Jurkat, Clone E6-1 (cell line): Measurements from ENCODE around the gene PPP4R4.
"Not testable (repeated sequence)": the region's sequence is repeated elsewhere in the genome, so short reads cannot be mapped to it uniquely, and the experiment has no call there.

Experiments used
- DNase-seq: peaks from one replicate; pipeline ENCODE4 v3.0.0-alpha.2; 2011; ENCODE audit warnings: low read depth, low spot score
- H3K4me3 ChIP-seq: 2 replicates; pipeline ENCODE4 v1.5.1; 2011; ENCODE audit warnings: mild to moderate bottlenecking, low read length, control low read depth, moderate library complexity

Gene PPP4R4

DNA sequence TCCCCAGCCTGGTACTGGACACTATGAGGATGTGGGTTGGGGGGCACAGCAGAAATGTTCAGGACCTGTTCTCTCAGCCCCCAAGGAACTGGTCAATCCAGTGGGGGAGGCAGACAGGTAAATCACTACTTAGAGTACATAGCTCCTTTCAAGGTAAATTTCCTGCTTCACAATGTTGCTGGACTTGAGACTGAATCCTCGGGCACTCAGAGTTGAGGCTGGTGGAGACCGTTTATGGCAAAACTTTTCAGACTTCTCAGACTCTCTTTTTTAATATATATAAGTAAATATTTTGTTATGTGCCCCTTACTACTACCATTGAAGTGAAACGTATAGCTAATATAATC, 119.4 kb downstream of the PPP4R4 start:
- H3K4me3 ChIP-seq = no peak overlapping the region
- no peak for DNase-seq

- H3K4me3 ChIP-seq = no peak overlapping the region
- no peak for DNase-seq
Measured at GRCh38 chr14:94295360-94296180, 121.4 kb downstream of the PPP4R4 start.

DNA sequence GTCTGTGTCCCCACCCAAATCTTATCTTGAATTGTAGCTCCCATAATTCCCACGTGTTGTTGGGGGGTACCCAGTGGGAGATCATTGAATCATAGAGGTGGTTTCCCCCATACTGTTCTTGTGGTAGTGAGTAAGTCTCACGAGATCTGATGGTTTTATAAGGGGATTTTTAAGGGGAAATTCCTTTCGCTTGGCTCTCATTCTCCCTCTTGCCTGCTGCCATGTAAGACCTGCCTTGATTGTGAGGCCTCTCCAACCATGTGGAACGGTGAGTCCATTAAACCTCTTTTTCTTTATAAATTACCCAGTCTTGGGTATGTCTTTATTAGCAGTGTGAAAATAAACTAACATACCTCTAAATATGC, 122.0 kb downstream of the PPP4R4 start:
- not testable (repeated sequence) for H3K4me3 ChIP-seq, DNase-seq

DNA sequence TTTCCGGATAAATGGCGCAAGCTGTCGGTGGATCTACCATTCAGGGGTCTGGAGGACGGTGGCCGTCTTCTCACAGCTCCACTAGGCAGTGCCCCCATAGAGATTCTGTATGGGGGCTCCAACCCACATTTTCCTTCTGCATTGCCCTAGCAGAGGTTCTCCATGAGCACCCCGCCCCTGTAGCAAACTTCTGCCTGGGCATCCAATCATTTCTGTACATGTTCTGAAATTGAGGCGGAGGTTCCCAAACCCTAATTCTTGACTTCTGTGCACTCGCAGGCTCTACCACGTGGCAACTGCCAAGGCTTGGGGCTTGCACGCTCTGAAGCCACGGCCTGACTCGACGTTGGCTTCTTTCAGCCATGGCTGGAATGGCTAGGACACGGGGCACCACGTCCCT, 124.0 kb downstream of the PPP4R4 start:
- DNase-seq = no peak
- no peak overlapping the region for H3K4me3 ChIP-seq

DNA sequence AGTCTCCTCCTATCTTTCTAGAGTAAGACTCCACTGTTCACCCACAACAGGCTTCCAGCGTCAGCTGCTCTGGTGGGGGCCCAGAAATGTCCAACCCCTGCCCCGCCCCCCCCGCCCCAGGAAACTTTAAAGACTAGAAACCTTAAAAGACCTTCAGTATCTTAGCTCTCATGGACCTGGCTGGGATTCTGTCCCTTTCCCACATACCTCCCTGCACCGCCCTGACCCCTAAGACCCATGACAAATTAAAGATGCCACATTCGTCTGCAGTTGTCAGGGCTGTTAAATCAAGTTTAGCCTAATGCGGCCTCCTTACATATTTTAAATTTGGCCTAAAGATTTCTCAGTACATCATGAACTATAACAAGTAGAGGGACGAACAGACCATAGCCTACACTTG, 129.0 kb downstream of the PPP4R4 start:
- H3K4me3 ChIP-seq = no peak overlapping the region
- no peak for DNase-seq

DNA sequence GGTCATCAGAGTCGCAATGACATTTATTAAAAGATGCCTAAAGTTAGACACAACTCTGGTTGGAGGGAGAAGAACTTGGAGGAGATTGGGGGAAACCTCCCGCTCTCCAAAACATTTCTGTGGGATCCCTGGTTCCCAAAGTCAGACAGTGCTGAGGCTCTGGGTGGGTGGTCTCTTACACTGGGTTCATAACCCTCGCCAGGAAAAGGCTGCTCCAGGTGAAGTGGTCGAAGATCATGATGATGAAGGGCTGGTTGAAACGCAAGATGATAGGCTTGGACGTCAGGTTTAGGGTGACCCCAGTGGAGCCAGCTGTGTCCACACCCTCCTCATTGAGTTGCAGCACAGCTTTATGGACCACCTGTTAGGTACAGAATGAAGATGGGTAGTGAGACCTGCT, 130.1 kb downstream of the PPP4R4 start:
- no peak for DNase-seq
- H3K4me3 ChIP-seq = no peak overlapping the region

GRCh38 chr14:94305620-94306019, 131.5 kb downstream of the PPP4R4 start:
- H3K4me3 ChIP-seq = no peak overlapping the region
- DNase-seq = no peak

- H3K4me3 ChIP-seq = no peak overlapping the region
- DNase-seq = no peak
Measured at GRCh38 chr14:94306047-94306978, 132.2 kb downstream of the PPP4R4 start.

DNA sequence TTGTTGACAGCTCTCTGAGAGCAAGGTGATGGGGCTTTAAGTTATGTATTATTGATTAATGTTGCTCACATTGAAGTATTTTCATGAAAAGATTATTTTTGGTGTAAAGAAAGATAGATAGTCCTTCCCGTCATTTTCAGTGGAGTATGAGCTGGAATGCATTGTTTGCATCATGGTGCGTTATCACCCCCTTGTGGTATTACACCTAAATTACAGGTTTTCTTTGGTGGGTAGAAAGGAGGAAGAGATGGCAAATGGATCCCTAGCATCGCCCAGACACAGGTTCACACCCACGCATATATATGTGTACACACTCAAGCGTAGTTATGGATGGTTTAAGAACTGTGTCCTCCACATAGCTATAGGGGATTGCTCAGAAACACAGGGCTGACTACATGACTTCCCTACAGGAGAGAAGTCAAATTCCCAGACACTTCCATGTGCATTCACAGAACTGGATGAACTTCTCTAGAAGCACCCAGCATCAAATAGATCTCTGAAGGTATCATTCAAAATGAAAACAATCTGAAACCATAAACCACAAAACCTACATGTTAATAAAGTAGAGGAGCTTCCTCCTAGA, 133.4 kb downstream of the PPP4R4 start:
- no peak overlapping the region for H3K4me3 ChIP-seq
- DNase-seq = no peak

GRCh38 chr14:94309721-94310120, 135.6 kb downstream of the PPP4R4 start:
- H3K4me3 ChIP-seq = no peak overlapping the region
- DNase-seq = no peak

GRCh38 chr14:94310248-94310647, 136.1 kb downstream of the PPP4R4 start:
- H3K4me3 ChIP-seq = no peak overlapping the region
- DNase-seq = no peak

DNA sequence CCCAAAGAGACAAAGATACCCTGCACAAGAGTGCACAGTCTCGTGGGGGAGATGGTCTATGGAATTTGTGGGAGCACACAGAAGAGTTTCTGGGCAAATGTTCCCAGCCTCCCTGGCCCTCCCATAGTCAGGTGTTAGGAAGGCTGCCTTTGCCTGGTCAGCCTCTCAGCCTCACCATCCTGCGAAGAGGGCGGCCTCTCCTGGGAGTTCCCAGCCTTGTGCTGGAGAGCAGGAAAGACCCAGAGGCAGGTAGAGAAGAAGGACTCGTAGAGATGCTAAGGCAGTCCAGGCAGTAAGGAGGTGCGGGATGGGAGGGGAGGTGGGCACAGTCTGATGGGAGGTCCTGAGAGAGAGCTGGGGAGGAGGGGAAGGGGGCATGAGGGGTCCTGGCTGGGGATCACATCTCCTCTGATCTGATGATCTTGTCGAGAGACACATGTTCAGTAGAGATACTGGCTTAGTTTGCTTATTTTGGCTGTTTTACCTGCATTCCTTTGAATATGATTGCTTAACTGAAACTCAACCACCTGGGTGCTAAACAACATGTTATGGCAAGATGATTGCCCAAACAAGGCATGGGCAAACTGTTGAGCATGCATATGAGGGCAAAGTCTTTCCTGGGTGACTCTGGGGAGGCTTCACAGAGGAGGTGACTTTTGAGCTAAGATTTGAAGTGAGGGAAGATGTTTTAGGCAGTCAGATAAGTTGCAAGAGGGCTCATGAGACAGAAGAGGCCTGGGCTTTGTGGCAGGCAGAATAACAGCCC, 138.5 kb downstream of the PPP4R4 start:
- no peak for DNase-seq
- no peak overlapping the region for H3K4me3 ChIP-seq

DNA sequence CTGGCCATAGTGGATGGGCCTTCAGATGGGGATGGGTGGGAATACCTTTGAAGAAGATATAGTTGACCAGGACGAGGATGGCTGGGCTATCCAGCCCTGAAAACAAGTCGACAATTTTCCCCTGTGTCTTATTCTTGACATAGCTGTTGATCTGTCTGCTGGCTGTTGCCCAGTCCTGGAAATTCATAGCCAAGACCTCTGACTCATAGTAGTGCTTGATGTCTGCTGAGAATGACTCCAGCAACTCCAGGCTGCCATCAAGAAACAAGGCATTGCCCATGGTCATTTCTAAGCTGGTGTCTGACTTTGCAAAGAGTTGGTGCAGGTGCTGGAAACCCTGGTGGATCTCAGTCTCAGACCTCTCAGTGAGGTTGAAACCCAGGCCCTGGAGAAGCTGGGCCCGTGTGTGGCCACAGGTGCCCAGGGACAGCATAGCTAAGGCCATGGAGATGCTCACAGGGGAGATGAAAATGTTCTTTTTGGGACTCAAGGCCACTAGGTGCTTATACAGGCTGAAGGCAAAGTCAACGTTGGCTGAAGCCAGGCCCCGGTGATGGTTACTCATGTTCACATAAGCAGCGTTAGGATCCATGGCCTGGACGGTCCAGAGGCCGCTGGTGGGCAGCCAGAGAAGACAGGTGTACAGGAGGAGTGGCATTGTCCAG, 140.0 kb downstream of the PPP4R4 start:
- DNase-seq = no peak
- no peak overlapping the region for H3K4me3 ChIP-seq

DNA sequence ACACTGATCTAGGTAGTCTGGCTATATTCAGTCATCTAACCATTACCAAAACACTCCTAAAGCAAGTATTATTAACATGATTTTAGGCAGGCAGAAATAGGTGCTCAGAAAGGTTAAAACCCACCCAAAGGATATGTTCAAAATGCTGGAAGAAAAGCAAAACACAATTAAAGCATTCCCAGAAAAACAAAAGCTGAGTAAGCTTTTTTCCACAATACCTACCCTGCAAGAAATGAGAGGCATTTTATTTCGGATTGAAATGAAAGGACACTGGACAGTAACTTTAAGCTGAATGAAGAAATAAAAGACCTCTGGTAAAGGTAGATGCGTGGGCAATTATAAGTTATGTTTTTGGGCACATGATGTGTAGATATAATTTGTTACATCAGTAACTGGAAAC, 140.8 kb downstream of the PPP4R4 start:
- DNase-seq = no peak
- no peak overlapping the region for H3K4me3 ChIP-seq

- H3K4me3 ChIP-seq = no peak overlapping the region
- no peak for DNase-seq
Measured at GRCh38 chr14:94316692-94317091, 142.6 kb downstream of the PPP4R4 start.

GRCh38 chr14:94317259-94317658, 143.1 kb downstream of the PPP4R4 start:
- no peak for DNase-seq
- no peak overlapping the region for H3K4me3 ChIP-seq

GRCh38 chr14:94320243-94320642, 146.1 kb downstream of the PPP4R4 start:
- peak; percentile 20 for DNase-seq
- no peak overlapping the region for H3K4me3 ChIP-seq

GRCh38 chr14:94321421-94322271, 147.5 kb downstream of the PPP4R4 start:
- no peak for DNase-seq
- no peak overlapping the region for H3K4me3 ChIP-seq
